SU-DHL-6 (cell line): Measurements from ENCODE around the gene PTPRN2.

ENCODE experiments used
- H2AFZ ChIP-seq: fragments of 200-600 bp; sonication (generic); 2 replicates; pipeline ENCODE4 v1.6.1; 2014; ENCODE audit warnings: low read depth, mild to moderate bottlenecking, moderate library complexity, mixed read lengths, antibody characterized with exemption, low read length; ENCODE audit not compliant: severe bottlenecking
- H3F3A ChIP-seq: fragments of 200-600 bp; shearing (Covaris generic); 2 replicates; pipeline ENCODE4 v1.6.0; 2016; ENCODE audit warnings: antibody characterized with exemption, mild to moderate bottlenecking; ENCODE audit not compliant: insufficient read depth
- H3K27ac ChIP-seq: fragments of 200-600 bp; sonication (generic); 2 replicates; pipeline ENCODE4 v1.5.1; 2016; ENCODE audit warnings: low read depth, mild to moderate bottlenecking, low read length, moderate library complexity, mixed read lengths
- H3K27me3 ChIP-seq: fragments of 200-600 bp; sonication (generic), shearing (Covaris generic); 2 replicates; pipeline ENCODE4 v1.6.0; 2014; ENCODE audit warnings: mild to moderate bottlenecking, low read length
- H3K36me3 ChIP-seq: fragments of 200-600 bp; sonication (generic); 2 replicates; pipeline ENCODE4 v1.6.1; 2014; ENCODE audit warnings: mild to moderate bottlenecking, low read length, mixed read lengths
- H3K4me2 ChIP-seq: fragments of 300-600, 200-600 bp; shearing (Covaris generic), sonication (generic); 2 replicates; pipeline ENCODE4 v1.6.0; 2014; ENCODE audit warnings: low read length, low read depth, mild to moderate bottlenecking; ENCODE audit not compliant: poor library complexity, severe bottlenecking
- H3K4me3 ChIP-seq: fragments of 200-600 bp; sonication (generic); 2 replicates; pipeline ENCODE4 v1.5.1; 2014; ENCODE audit warnings: antibody characterized with exemption, low read length, mild to moderate bottlenecking, mixed read lengths; ENCODE audit not compliant: insufficient read depth, poor library complexity, severe bottlenecking
- H3K79me2 ChIP-seq: fragments of 200-600 bp; sonication (generic); 2 replicates; pipeline ENCODE4 v1.6.1; 2014; ENCODE audit warnings: mild to moderate bottlenecking, low read length, moderate library complexity; ENCODE audit not compliant: insufficient read depth
- H3K9ac ChIP-seq: fragments of 200-600 bp; sonication (generic); 2 replicates; pipeline ENCODE4 v1.7.0; 2014; ENCODE audit warnings: mild to moderate bottlenecking, low read length
- H3K9me2 ChIP-seq: fragments of 200-600 bp; sonication (generic); replicated peaks from 2 replicates; pipeline ENCODE4 v1.6.1; 2014; ENCODE audit warnings: low read length; ENCODE audit not compliant: insufficient read depth
- H3K9me3 ChIP-seq: fragments of 200-600 bp; sonication (generic); 2 replicates; pipeline ENCODE4 v1.6.1; 2014; ENCODE audit warnings: low read length, mixed read lengths; ENCODE audit not compliant: insufficient read depth
- H4K20me1 ChIP-seq: fragments of 200-600 bp; sonication (generic); 2 replicates; pipeline ENCODE4 v1.6.1; 2014; ENCODE audit warnings: low read depth, mild to moderate bottlenecking, antibody characterized with exemption, low read length, moderate library complexity, mixed read lengths
- CTCF ChIP-seq: fragments of 200-600 bp; sonication (generic); IDR thresholded peaks from one replicate; pipeline ENCODE4 v1.5.1; 2017; ENCODE audit warnings: antibody characterized with exemption, mild to moderate bottlenecking, low read length, moderate library complexity; ENCODE audit not compliant: insufficient read depth, poor library complexity, severe bottlenecking
- EZH2phosphoT487 ChIP-seq: fragments of 200-600 bp; sonication (generic), shearing (Covaris generic); conservative IDR thresholded peaks from 2 replicates; pipeline ENCODE4 v1.6.1; 2018; ENCODE audit warnings: mild to moderate bottlenecking, antibody characterized with exemption, low read length, moderate library complexity, mixed read lengths

Gene PTPRN2

GRCh38 chr7:158050441-158050977 is 537.1 kb downstream of the PTPRN2 start:
- Histone ChIP-seq H3K27me3 (no peaks in the 10 kb centered on the region), H3K9ac (no peak overlapping the region), H3K27ac (no peak overlapping the region), H3K36me3 (no peaks in the 10 kb centered on the region), H3K9me2 (no peaks in the 10 kb centered on the region), H3K9me3 (no peaks in the 10 kb centered on the region), H4K20me1 (no peaks in the 10 kb centered on the region), H3K4me3 (no peak overlapping the region), H3K79me2 (no peaks in the 10 kb centered on the region), H2AFZ (no peak overlapping the region), H3F3A (no peaks in the 10 kb centered on the region), H3K4me2 (no peak overlapping the region)
- TF ChIP-seq EZH2phosphoT487 (no peak), CTCF (no peak)

- Histone ChIP-seq H3K36me3 (no peaks in the 10 kb centered on the region), H3K9me2 (no peaks in the 10 kb centered on the region)
- TF ChIP-seq EZH2phosphoT487: no peak
- TF ChIP-seq CTCF: no peak
These were observed 538.4 kb downstream of the PTPRN2 start for GRCh38 chr7:158049271-158049670.

GRCh38 chr7:158048569-158048968 is 539.1 kb downstream of the PTPRN2 start:
- Histone ChIP-seq H3K27me3 (no peaks in the 10 kb centered on the region), H3K27ac (no peak overlapping the region), H3K9ac (no peak overlapping the region)

More at GRCh38 chr7:158049271-158049670, 538.4 kb downstream of the PTPRN2 start:
- H3K4me3 ChIP-seq: no peak overlapping the region
- no peak overlapping the region for H3K9ac ChIP-seq
- H4K20me1 ChIP-seq: no peaks in the 10 kb centered on the region
- no peak overlapping the region for H2AFZ ChIP-seq
- no peak overlapping the region for H3K27ac ChIP-seq
- no peaks in the 10 kb centered on the region for H3F3A ChIP-seq
- no peaks in the 10 kb centered on the region for H3K9me3 ChIP-seq
- H3K79me2 ChIP-seq: no peaks in the 10 kb centered on the region
- H3K27me3 ChIP-seq: no peaks in the 10 kb centered on the region
- H3K4me2 ChIP-seq: no peak overlapping the region

More at GRCh38 chr7:158048569-158048968, 539.1 kb downstream of the PTPRN2 start:
- Histone ChIP-seq H3K4me2 (no peak overlapping the region), H2AFZ (no peak overlapping the region), H3K36me3 (no peaks in the 10 kb centered on the region), H3K4me3 (no peak overlapping the region), H4K20me1 (no peaks in the 10 kb centered on the region), H3K9me3 (no peaks in the 10 kb centered on the region), H3K9me2 (no peaks in the 10 kb centered on the region), H3K79me2 (no peaks in the 10 kb centered on the region), H3F3A (no peaks in the 10 kb centered on the region)
- TF ChIP-seq CTCF: no peak
- TF ChIP-seq EZH2phosphoT487: no peak
